IPS-NIHi7 (cell line): ENCODE results near the gene PARM1.

Experiments used
- DNase-seq: peaks from one replicate; pipeline ENCODE4 v3.0.0; 2012; ENCODE audit warnings: mixed read lengths; ENCODE audit errors: extremely low spot score

PARM1 gene

DNA sequence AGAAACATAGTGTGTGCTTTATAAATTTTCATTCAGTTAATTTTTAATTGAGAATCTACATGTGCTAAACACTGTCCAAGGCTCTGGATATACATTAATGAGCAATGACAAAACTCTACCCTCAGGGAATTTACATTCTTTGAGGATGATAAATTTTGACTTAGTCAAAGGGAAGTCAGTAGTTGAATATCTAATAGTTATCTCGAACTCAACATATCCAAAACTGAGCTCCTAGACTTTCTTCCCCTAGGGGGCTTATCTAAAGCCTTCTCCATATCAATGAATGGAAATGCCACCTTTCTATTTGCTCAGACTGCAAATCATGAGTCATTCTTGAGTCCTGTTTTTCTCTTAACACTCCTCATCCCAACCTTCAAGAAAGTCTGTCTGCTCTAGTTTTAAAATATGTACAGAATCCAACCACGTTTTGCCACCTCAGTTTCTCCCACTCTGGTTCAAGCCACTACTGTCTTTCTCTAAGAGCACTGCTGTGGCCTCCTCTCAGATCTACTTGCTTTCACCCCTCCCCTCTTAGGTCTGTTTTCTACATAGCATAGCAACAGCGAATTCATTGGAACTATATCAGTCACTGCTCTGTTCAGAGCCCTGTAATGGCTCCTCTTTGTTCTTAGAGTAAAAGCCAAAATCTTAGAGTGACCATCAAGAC, 9.5 kb downstream of the PARM1 start:
- DNase-seq, result no peak

DNA sequence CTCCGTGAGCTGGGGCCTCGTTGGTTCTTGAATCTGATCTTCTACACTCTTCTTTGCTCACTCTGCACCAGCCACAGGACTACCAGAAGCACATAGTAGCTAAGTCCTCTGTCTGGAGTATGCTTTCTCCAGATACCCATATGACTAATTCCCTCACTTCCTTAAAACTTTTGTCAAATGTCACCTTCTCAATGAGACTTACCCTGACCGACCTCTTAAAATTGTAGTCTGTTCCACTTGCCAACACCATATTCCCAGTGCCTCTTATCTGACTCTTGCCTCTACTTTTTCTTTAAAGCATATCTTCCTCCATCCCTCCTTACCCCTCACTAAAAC, 10.0 kb downstream of the PARM1 start:
- DNase-seq, result no peak

DNA sequence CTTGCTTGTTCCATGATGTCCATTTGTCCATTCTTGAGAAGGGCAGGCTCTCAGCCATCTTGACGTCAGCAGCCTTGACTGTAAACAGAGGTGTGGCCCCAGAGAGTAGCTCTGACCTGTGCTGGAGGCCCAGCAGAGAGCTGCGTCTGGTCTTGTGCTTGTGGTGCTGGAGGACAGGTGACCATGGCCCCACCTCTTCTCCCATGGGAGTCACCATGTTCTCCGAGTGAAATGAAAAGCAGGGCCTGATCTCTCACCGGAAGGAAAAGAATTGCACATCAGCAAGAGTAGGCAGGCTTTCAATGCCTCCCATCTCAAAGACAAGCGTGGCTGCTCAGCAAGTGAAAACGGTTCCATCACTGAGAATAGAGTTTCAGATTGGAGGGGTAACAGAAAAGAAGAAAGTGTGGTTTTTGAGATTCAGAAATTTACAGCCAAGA, 11.5 kb downstream of the PARM1 start:
- no peak for DNase-seq

DNA sequence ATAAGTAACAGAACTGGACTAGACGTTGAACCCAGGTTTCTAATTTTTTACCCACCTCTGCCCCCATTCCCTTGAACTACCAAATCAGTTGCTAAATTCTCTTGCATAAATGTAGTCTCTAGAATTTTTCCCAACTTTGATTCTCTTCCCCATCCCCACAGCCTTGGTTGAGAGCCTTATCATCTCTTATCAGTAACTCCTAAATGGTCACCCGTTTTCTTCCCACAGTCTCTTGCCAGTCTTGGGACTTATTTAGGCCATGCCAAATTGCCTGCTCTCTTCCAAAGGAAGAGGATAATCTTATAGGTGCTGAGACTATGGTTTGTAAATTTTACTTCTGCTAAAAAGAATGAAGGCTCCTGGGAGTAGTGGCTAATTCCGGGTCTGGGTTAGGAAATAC, 13.3 kb downstream of the PARM1 start:
- DNase-seq, result no peak

DNA sequence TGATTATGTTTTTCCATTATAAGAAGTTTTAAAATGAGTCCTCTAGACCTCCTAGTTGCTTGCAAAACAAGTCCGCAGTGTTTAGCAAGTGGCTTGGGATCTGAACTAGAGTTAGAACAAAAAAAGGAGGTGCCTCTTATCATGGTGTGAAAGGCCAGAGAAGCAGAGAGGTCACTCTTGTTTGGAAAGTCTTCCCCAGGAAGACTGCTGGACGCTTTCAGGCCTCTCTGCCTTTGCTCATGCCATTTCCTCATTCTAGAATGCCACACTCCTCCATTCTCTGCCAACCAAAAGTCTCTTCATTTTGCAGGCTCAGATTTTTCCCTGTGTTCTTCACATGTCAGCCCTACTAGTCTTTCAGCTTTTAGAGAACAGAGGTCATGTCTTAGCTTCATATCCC, 14.9 kb downstream of the PARM1 start:
- no peak for DNase-seq

DNA sequence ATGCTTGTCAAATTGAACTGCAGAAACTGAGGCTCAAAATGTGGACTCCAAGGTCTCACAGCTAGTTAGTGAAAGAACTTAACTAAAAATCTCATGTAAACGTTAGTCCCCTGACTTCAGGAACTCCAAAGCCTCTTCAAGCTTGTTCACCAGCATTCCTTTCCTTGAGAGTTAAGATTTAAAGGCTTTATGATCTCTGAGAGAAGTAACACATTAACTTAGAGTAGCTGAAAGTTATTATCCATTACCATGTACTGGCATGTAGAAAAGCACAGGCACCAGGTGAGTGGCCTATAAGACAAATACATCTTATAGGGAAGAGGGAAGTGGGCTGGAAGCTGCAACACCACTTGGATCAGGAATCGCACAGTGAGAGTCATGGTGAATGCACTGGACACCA, 15.3 kb downstream of the PARM1 start:
- DNase-seq, result no peak

DNA sequence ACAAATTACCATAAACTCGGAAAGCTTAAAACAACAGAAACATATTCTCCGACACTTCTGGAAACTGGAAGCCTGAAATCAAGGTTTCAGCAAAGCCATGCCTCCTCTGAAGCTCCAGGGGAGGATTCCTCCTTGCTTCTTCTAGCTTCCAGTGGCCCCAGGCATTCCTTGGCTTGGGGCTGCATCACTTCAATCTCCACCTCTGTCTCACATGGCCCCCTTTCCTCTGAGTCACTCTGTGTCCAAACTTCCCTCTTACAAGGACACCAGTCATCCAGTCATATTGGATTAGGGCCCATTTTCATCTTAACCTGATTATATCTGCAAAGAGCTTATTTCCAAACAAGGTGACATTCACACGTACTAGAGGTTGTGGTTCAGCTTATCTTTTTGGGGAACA, 17.3 kb downstream of the PARM1 start:
- no peak for DNase-seq

DNA sequence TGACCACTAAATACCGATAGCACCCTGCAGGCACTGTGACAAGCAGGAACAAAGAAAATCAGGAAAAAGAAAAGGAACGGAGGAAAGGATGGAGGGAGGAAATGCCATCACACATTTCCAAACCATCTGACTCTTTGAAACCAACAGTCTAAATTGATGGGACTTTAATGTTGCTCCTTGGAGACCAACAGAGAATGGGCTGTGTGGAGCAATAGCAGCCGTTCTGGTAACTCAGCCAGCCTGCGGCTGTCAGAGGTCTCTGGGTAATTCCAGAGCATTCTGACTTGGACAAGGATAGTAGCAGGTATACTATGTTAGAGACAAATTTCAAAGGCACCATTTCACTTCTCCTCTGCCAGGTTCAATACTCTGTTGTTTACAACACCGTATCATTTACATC, 18.0 kb downstream of the PARM1 start:
- no peak for DNase-seq

DNA sequence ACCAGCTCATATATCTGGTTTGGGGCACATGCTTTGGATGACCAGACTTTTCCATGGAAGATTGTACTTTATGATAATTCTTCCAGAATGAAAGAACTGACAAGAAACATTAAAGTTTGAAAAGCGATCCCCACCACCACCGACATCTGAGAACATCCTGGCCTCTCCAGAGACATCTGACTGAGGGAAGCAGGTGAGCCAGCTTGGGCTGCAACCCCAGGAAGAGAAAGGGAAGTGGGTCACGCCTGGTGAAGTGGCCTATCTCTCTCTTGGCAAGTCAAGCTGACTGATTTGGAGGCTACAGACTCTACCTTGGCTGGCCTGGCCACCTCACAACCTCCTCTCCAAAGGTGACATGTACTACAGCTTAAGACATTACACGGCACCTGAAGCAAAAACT, 20.7 kb downstream of the PARM1 start:
- no peak for DNase-seq

DNA sequence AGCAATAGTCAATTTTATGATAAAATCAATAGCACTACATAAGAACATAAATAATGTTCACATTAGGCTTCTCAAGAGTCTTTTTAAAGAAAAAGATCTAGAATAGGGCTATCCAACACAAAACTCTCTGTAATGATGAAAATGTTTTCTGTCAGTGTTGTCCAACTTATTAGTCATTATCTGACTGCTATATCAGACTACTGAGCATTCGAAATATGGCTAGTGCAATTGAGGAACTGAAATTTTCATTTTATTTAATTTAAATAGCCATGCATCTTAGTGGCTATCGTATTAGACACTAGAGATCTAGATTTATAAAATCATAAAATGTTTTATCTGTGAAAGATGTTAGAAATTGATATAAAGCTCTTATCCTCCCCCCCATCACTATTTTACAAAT, 26.0 kb downstream of the PARM1 start:
- no peak for DNase-seq

DNA sequence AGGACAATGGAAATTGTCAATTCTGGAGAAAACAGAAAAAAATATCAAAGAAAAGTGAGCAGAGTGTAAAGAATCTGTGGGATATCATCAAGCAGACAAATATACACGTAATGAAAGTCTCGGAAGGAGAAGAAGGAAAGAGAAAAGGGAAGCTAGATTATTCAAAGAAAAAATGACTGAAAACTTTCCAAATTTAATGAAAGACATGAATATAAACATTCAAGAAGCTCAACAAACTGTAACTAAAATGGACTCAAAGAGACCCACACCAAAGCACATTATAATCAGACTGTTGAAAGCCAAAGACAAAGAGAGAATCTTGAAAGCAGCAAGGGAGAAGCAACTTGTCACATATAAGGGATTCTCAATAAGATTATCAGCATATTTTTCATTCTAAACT, 28.3 kb downstream of the PARM1 start:
- DNase-seq, result no peak

DNA sequence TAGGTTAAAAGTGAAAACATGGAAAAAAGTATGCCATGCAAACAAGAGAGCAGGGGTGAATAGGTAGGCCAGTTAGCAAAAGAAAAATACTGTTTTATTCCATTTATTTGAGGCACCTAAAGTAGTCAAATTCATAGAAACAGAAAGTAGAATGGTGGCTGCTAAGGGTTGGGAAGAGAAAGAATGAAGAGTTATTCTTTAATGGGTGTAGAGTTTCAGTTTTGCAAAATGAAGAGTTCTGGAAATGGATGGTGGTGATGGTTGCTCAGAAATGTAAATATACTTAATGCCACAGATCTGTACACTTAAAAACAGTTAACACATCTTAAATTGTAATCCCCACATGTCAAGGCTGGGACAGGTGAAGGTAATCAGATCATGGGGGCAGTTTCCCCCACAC, 29.7 kb downstream of the PARM1 start:
- no peak for DNase-seq

DNA sequence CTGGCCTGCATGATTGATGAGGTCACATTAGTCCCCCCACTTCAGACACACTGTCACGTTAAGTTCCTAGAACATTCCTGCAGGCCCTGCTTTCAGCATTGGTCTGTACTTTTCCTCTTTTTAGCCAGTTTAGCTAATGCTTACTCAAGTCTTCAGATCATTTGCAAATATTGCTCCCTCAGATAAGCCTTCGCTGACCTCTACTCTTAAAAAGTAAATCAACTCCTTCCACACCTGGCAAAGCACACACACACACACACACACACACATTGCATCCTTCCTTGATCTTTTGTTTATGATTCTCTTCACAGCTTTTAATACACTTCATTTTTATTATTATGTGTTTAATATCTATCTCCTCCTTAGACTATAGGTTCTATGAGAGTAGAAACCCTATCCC, 31.4 kb downstream of the PARM1 start:
- no peak for DNase-seq

DNA sequence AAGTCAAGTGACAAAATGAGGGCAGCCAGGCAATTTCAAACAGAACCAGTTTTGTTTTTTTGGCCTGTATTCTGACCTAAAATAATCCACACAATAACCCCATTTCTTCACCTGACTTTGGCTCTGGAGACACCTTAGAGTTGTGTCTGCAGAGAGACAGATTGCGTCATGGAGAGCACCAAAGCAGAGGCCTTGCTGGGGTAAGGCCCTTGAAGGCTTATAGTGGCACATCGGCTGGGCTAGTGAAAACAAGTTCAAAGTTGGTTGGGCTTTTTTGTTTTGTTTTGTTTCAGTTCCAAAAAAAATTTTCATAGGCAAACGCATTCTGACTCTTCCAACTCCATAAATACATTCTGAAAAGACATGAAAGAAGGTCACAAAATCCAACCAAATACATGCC, 34.4 kb downstream of the PARM1 start:
- no peak for DNase-seq

DNA sequence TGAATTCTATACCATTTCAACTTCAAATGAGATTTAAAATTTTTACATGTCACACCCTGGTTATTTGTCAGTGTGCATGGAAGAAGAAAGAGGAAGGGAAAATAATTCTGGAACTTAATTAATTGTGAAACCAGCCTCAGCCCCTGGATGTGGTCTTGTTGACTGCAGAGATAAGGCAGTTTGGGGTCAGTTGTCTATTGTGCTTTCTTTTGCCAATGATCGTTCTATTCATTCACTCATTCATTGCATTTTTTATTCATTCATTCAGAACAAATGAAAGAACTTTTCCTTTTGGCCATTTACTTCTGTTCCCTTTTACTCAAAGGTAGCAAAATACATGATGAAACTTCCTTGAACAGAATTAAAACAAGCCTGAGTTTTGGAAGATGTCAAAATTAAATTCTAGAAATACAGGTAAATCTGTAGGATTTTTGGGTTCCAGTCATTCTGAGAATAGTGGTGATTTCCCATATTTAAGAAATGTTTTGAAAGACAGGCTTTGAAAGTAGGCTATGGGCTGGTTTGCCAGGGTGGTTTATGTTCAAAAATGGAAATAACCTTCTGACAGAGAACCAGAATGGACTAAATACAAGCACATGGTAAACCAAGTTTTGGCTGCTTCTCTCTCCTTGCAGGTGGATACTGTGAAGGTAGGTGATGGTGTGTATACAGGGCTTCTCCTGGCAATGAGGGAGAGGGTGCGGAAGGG, 35.7 kb downstream of the PARM1 start:
- DNase-seq, result no peak

DNA sequence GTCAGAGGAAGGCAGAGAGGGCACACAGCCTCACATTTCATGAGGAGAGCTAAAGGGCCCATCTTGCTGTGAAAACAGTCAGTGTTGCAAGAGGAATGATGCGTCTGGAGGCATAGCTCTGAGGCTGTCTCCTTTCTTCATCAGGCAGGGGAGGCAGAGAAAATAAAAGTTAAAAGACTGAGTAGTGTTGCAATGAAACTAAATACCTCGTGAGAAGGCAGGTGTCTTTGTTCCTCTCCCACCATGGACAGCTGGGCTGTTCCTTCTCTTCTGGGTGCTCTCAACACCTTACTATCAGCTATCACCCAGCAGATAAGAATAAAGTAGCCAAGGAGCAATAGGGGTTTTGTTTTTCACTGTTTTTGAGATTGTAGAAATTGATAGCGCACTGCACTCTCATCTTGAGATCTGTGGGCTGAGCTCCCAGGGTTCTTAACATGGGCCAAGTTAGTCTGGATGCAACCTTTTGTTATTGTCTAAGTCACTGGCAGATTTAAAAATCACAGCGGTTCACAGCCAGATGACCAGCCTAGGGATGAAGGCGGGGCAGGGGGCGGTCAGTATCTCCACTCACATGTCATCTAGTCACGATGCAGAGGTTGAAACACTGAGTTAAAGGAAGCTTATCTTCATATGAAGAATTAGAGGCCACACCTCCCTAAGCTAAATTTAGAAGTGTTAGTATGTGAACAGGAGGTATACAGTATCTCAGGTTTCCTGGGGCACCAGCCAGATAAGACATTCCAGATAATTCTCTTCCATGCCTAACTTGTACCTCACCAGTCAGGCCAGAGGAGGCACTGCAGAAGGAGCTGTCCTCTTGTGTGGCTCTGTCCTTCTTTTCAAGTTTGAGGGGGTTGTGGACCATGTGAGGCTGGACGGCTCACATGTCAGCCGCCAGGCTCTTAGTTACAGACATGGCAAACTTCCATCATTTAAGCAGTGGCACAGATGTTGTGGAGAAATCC, 36.9 kb downstream of the PARM1 start:
- peak; percentile 59 for DNase-seq

DNA sequence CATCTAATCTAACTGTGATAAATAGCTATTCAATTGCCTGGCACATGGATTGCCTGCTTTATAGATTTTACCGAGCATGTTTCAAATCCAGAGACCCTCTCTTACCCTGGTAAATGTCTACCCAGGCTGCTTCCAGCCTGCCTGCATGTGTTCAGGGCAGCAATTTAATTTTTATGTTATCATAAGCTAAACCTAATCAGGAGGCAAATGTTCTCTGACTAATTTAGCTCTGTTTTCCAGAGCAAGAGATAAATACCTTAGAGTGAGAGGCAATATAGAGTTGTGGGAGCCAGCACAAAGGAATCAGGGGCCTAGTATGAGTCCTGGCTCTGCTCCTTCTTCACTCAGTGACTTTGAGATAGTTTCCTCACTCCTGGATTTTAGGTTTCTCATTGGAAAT, 37.7 kb downstream of the PARM1 start:
- DNase-seq, result no peak

DNA sequence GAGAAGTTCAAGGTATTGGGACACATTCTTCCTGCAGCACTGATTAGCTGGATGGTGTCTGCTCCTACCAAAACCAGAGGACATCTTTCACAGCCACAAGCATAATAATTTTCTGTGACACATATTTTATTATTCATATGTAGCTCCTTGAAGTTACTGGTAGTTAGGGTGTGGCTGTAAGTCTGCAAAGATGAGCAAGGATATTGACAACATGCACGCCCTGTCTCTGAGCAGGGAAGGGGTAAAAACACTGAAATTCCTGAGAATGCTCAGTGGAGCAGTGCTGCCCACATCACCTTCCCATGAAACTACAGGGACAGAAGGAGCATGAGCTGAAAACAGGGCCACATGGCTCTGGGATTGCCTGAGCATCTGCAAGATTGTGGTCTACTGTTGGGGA, 38.9 kb downstream of the PARM1 start:
- DNase-seq, result no peak

DNA sequence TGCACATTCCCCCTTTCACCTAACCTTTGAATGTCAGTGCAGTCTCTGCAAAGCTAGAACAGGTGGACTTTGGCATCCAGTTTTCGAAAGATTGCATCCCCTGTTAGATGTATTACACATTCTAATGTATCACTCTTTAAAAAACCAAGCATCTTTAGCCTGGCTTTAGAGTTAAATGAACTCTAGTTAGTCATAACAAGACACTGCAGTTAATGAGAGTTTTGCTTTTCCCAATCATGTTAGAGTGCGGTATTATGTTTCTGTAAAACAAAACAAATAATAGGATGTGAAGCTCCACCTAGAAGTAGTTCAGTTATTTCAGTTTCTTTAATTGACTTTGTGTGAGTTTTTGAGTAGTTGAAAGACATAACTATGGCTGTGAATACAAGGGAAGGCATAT, 42.2 kb downstream of the PARM1 start:
- DNase-seq, result no peak

DNA sequence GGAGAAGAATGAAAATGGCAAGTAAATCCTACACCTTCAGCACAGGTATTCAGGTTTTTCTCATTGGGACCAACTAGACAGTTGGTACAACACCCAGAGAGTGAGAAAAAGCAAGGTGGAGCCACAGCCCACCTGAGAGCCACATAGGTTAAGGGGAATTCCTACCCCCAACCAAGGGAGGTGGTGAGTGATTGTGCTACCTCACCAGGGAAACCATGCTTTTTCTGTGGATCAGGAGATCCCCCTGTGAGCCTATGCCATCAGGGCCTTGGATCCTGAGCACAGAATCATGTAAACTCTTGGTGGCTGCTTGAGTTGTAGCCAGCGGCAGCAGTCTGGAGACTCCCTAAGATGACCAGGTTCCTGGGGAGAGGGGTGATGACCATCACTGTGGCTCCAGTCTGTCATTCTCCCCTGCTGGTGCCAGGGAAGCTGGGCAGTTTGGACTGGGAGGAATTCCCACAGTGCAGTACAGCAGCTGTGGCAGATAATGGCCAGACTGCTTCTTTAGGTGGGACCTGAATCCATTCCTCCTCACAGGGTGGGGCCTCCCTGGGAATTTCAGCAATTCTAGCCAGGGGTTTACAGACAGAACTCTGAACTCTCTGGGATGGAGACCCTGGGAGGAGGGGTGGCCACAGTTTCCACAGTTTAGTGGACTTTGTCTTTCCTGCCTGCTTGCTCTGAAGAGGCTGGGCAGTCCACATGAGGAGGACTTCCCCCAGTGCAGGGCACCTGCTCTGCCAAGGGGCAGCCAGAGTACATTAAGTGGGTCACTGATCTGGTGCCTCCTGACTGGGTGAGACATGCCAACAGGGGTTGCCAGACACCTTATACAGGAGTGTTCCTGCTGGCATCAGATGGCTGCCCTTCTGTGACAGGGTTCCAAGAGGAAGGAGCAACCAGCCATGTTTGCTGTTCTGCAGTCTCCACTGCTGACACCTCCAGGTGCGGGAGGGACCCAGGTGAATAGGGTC, 43.2 kb downstream of the PARM1 start:
- DNase-seq, result no peak

DNA sequence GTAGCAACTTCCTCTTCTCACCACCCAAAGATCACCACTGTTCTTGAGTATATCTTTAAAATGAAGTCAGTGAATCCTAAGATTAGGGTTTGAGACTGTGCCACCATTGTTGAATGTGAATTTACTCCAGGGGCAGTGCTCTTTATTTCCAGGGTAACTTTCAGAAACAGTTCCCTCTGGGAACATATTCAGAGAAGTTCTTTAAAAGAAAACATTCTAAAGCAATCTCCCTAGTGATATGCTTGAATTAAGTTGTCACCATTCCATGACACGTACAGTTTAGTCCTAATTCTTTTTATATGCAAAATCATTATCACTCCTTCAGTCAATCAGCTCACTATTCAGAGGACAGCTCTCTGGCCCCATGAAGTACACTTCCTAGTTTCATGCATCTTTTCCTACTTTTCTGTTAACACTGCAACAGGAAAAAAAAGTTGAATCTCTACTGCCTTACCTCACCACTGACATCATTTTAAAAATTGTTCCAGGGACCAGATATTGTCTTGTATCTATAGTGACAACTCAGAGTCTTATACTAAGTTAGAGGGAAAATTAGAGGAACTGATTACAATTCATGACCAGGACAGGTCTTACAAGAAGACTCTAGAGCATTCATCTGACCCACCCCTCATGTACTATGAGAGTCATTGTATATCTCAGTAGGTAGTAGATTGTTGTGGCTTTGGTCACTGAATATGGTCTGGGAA, 49.8 kb downstream of the PARM1 start:
- no peak for DNase-seq
